ENCODE data around the gene E2F7.

DNA sequence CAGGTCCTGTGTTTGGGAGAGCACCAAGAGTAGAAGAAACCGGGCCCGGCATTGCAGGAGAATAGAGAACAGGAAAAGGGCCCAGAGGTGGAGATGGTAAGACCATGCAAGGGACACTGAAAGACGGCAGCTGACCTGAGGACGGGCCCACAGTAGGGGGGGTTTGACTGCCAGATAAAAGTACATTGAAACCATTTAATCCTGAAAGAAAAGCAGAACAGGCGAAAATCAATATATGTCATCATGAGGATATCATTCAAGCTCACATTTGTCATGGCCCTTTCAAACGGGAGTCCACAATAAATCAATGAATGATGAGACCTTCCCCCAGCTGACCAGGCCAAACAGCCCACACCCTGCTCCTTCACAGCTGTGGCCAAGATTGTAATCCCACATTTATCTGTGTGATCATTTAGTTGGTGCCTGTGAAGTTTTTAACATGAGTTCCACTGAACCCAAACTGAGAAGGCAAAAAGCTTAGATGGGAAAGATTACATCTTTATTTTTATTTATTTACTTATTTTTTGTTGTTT, 39.5 kb downstream of the E2F7 start:
- TF ChIP-seq, protein P1, sequence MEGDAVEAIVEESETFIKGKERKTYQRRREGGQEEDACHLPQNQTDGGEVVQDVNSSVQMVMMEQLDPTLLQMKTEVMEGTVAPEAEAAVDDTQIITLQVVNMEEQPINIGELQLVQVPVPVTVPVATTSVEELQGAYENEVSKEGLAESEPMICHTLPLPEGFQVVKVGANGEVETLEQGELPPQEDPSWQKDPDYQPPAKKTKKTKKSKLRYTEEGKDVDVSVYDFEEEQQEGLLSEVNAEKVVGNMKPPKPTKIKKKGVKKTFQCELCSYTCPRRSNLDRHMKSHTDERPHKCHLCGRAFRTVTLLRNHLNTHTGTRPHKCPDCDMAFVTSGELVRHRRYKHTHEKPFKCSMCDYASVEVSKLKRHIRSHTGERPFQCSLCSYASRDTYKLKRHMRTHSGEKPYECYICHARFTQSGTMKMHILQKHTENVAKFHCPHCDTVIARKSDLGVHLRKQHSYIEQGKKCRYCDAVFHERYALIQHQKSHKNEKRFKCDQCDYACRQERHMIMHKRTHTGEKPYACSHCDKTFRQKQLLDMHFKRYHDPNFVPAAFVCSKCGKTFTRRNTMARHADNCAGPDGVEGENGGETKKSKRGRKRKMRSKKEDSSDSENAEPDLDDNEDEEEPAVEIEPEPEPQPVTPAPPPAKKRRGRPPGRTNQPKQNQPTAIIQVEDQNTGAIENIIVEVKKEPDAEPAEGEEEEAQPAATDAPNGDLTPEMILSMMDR (IDR thresholded peaks at IDR 0.05) = no peak
- TF ChIP-seq POLR2A (IDR thresholded peaks at IDR 0.05) = no peak
